ENCODE data around the gene AGXT2. TPM values are rescaled to one million over a fixed set of nuclear protein-coding genes. Genes with fewer than 3 reads are reported as not detected.

The AGXT2 gene
- total RNA-seq, 1 experiment from 2014 or later, result not detected

DNA sequence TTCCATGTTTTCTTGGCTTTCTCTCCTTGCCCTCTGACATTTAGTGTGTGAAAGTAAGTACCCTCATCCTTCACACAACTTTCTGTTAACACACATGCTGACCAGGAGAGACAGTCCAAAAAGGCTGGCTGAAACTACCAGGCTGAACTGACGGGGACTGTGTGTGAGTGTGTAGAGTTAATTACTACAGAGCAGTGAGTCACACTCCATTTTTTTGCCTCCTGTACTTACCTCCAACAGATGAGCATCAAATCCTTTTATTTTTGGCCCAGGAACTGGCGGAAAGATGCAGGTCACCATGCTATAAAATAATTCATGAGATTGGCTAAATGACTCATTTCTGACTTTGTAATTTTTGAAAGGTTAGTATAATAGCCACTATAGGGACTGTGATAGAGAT lies 20.2 kb upstream of the AGXT2 start:
- RAD21 ChIA-PET (ENCODE audit: low non-redundant PET in 1 of 2, low total read pairs in 2 of 2, uncharacterized antibody in 2 of 2, unreplicated experiment in 2 of 2), result no interaction called here
- CTCF ChIA-PET, result no interaction called here
- Histone ChIP-seq H3K4me1 (ENCODE audit: control insufficient read depth in 1 of 2, insufficient read depth in 2 of 2, low read length in 2 of 2) (no peaks in the 10 kb centered on the region), H3K36me3 (ENCODE audit: control insufficient read depth in 1 of 2, insufficient read depth in 2 of 2, low read length in 2 of 2) (no peaks in the 10 kb centered on the region), H4K20me1 (ENCODE audit: insufficient read depth) (no peaks in the 10 kb centered on the region), H3K79me2 (ENCODE audit: insufficient read depth, low read length) (no peaks in the 10 kb centered on the region), H3K27me3 (ENCODE audit: insufficient read depth, low read length) (peaks cover 8% of the 10 kb centered on the region), H3K4me2 (ENCODE audit: low read length) (no peak overlapping the region), H3K9ac (ENCODE audit: low read length) (no peak overlapping the region), H3K9me2 (ENCODE audit: insufficient read depth) (no peaks in the 10 kb centered on the region), H2AFZ (ENCODE audit: low read depth, low read length, poor library complexity, severe bottlenecking) (no peak overlapping the region), H3K4me3 (replicated peaks in 1 of 2; ENCODE audit: low read depth in 1 of 2, low read length in 2 of 2) (no peak overlapping the region), H3K27ac (ENCODE audit: low read depth, low read length) (no peak overlapping the region), H3K9me3 (ENCODE audit: control insufficient read depth in 1 of 2, insufficient read depth in 1 of 2, low read depth in 1 of 2, low read length in 2 of 2) (no peaks in the 10 kb centered on the region)
- POLR2A ChIA-PET, result no interaction called here
- no TSS peak for BruUV-seq (replicated peaks)
- DNase-seq (ENCODE audit: low read depth, low spot score) (no peak), ATAC-seq (no peak)
- no peak for TF ChIP-seq ZFX (IDR thresholded peaks at IDR 0.05)
- no peak for TF ChIP-seq POLR2A (IDR thresholded peaks at IDR 0.05; ENCODE audit: borderline replicate concordance, extremely low read depth, insufficient read depth, insufficient read length)
- no peak for TF ChIP-seq CBX3 (IDR thresholded peaks at IDR 0.05; ENCODE audit: low read depth)
- TF ChIP-seq, protein P1, sequence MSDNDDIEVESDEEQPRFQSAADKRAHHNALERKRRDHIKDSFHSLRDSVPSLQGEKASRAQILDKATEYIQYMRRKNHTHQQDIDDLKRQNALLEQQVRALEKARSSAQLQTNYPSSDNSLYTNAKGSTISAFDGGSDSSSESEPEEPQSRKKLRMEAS (IDR thresholded peaks at IDR 0.05), result no peak
- intact Hi-C loops (cut with micrococcal nuclease), result no loop called here

GRCh38 chr5:35066260-35066795 lies 18.6 kb upstream of the AGXT2 start:
- Histone ChIP-seq H3K79me2 (ENCODE audit: insufficient read depth, low read length) (no peaks in the 10 kb centered on the region), H3K4me2 (ENCODE audit: low read length) (no peak overlapping the region), H3K27me3 (ENCODE audit: insufficient read depth, low read length) (peaks cover 10% of the 10 kb centered on the region), H3K36me3 (ENCODE audit: control insufficient read depth in 1 of 2, insufficient read depth in 2 of 2, low read length in 2 of 2) (no peaks in the 10 kb centered on the region), H4K20me1 (ENCODE audit: insufficient read depth) (no peaks in the 10 kb centered on the region), H3K9me2 (ENCODE audit: insufficient read depth) (no peaks in the 10 kb centered on the region), H3K4me1 (ENCODE audit: control insufficient read depth in 1 of 2, insufficient read depth in 2 of 2, low read length in 2 of 2) (no peaks in the 10 kb centered on the region), H3K9ac (ENCODE audit: low read length) (no peak overlapping the region), H2AFZ (ENCODE audit: low read depth, low read length, poor library complexity, severe bottlenecking) (no peak overlapping the region), H3K9me3 (ENCODE audit: control insufficient read depth in 1 of 2, insufficient read depth in 1 of 2, low read depth in 1 of 2, low read length in 2 of 2) (no peaks in the 10 kb centered on the region), H3K4me3 (replicated peaks in 1 of 2; ENCODE audit: low read depth in 1 of 2, low read length in 2 of 2) (no peak overlapping the region), H3K27ac (ENCODE audit: low read depth, low read length) (no peak overlapping the region)
- ChIA-PET CTCF (no interaction called here), POLR2A (no interaction called here), RAD21 (ENCODE audit: low non-redundant PET in 1 of 2, low total read pairs in 2 of 2, uncharacterized antibody in 2 of 2, unreplicated experiment in 2 of 2) (no interaction called here)
- DNase-seq (ENCODE audit: low read depth, low spot score), result no peak
- no TSS peak for BruUV-seq (replicated peaks)
- no peak for TF ChIP-seq RAD21 (IDR thresholded peaks at IDR 0.05; ENCODE audit: low read depth)
- ATAC-seq, result no peak
- intact Hi-C loops (cut with micrococcal nuclease), result no loop called here

Data from HCT116 (cell line).